ENCODE data around the gene DNAH17. TPM values are rescaled to one million over a fixed set of nuclear protein-coding genes. Genes with fewer than 3 reads are reported as not detected.

Gene DNAH17
- total and polyA plus RNA-seq, 2 of the 8 experiments (the other 6 are each of a cell fraction or from before 2014, with no cell fraction given) = 0.14 to 0.67 TPM

DNA sequence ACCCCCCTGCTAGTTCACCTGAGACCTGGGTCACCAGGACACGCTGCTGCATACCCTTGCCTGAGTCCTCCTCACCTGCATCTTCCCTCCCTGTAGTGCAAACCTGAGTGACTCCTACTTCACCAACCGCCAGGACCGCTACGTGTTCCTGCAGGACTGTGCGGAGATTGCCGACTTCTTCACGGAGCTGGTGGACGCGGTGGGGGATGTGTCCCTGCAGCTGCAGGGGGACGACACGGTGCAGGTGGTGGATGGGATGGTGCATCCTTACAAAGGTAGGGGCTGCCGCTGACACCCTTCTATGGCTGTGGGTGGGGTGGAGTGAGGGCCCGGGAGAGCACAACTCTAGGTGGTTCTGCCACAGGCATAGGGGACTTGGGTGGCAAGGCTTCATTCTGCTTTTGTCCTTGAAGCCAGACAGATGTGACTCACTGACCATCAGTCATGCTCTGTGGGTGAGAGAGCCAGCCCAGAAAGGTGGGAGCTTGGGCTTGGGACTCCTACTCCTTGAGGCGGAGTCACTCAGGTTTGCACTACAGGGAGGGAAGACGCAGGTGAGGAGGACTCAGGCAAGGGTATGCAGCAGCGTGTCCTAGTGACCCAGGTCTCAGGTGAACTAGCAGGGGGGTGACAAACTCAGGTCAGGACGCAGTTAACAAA lies 176.5 kb downstream of the DNAH17 start (continued):
- no peak for TF ChIP-seq TEAD4 (IDR thresholded peaks at IDR 0.05; ENCODE audit: low read depth, low read length)
- TF ChIP-seq SUZ12 (IDR thresholded peaks at IDR 0.05; ENCODE audit: low read length) = no peak
- no peak for TF ChIP-seq CBX8 (IDR thresholded peaks at IDR 0.05; ENCODE audit: borderline replicate concordance, low read depth, low read length)
- no peak for TF ChIP-seq KDM4A (IDR thresholded peaks at IDR 0.05; ENCODE audit: low read depth, low read length, severe bottlenecking)
